OCI-LY7 (cell line): ENCODE measurements around the gene FHIP1A.

Experiments
- CTCF ChIP-seq: fragments of 200-600 bp; sonication (generic); conservative IDR thresholded peaks from 2 replicates; pipeline ENCODE4 v1.5.1; 2014; ENCODE audit warnings: mild to moderate bottlenecking, antibody characterized with exemption, low read length, moderate library complexity, mixed read lengths
- EZH2phosphoT487 ChIP-seq: fragments of 200-600 bp; sonication (generic); IDR thresholded peaks from 2 replicates; pipeline ENCODE4 v1.6.1; 2018; ENCODE audit warnings: low read depth, borderline replicate concordance, mild to moderate bottlenecking, mixed run types, antibody characterized with exemption, low read length, moderate library complexity, mixed read lengths

DNA sequence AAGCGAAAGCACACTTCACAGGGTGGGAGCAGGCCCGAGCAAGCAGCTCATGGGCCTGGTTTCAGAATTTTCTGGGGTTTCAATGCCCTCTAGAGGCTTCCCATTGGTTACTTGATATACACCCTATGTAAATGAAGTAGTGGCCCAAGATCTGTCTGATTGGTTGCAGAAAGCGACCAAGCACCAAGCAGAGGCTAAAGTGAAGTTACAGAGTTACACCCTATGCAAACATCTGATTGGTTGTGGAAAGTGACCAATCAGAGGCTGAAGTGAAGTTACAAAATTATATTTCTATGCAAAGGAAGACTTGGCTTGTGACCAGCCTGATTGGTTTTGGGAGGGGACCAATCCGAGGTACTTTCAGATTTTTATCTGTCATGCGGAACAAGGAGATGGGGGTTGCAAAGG is 8.2 kb downstream of the FHIP1A start:
- TF ChIP-seq CTCF (no peak), EZH2phosphoT487 (no peak)
